ENCODE data around the gene TFG. TPM values are rescaled to one million over a fixed set of nuclear protein-coding genes. Genes with fewer than 3 reads are reported as not detected.

Gene TFG
- total and polyA plus RNA-seq, 9 of the 15 experiments (the other 6 are each of a cell fraction or from before 2014, with no cell fraction given), result 31.8 to 143 (median 57.8) TPM

- Histone ChIP-seq H3K4me2 (ENCODE audit: insufficient read depth, low read length) (no peak overlapping the region), H3K79me2 (ENCODE audit: control insufficient read depth, insufficient read depth, low read length) (peaks cover 41% of the 10 kb centered on the region), H3K27me3 (ENCODE audit: control insufficient read depth in 2 of 2, insufficient read depth in 2 of 2, low read length in 2 of 2) (no peaks in the 10 kb centered on the region), H3K9me3 (replicated peaks; ENCODE audit: control insufficient read depth, insufficient read depth, low read depth, low read length) (no peaks in the 10 kb centered on the region), H3K4me1 (replicated peaks in 1 of 2; ENCODE audit: control insufficient read depth in 2 of 2, insufficient read depth in 2 of 2, low read length in 2 of 2) (no peaks in the 10 kb centered on the region; a peak in 1 of 5 replicates), H3K36me3 (ENCODE audit: control insufficient read depth, insufficient read depth, low read length) (peaks cover 87% of the 10 kb centered on the region), H3K9ac (ENCODE audit: insufficient read depth in 1 of 2, low read depth in 2 of 2, low read length in 2 of 2) (no peak overlapping the region), H3K27ac (ENCODE audit: extremely low read depth, low read depth, low read length) (no peak overlapping the region), H3K9me1 (ENCODE audit: control insufficient read depth, insufficient read depth, low read length) (no peaks in the 10 kb centered on the region), H4K20me1 (replicated peaks; ENCODE audit: control insufficient read depth, insufficient read depth, low read length) (no peaks in the 10 kb centered on the region), H3K4me3 (no peak overlapping the region), H2AFZ (ENCODE audit: low read depth, low read length) (no peak overlapping the region)
- DNase-seq (ENCODE audit: extremely low read depth in 1 of 4, low spot score in 3 of 4) (no peak), ATAC-seq (no peak), FAIRE-seq (peak; percentile 19)
- WGBS (ENCODE audit: insufficient coverage, low coverage, missing lambda C conversion rate), result 98% methylated on average over 3 of the region's 3 CpGs
- BruUV-seq (replicated peaks), result no TSS peak
- in situ Hi-C loops (cut with MboI) (no loop called here), intact Hi-C loops (cut with micrococcal nuclease) (no loop called here)
- POLR2A ChIA-PET, result no interaction called here
- CTCF ChIA-PET (ENCODE audit: low intra/inter-chr PET ratio), result no interaction called here
- TF ChIP-seq ZNF75A (CRISPR knock-in tag; IDR thresholded peaks at IDR 0.05), result no peak
- TF ChIP-seq ZNF316 (IDR thresholded peaks at IDR 0.05), result peak; percentile 50; the same call in 1 of the 2 replicates
- TF ChIP-seq C11orf30 (IDR thresholded peaks at IDR 0.05; ENCODE audit: low read depth), result peak; percentile 44; the same call in 1 of the 2 replicates
Observed at GRCh38 chr3:100732435-100732834, 23.1 kb downstream of the TFG start.

- Histone ChIP-seq H3K9me3 (replicated peaks; ENCODE audit: control insufficient read depth, insufficient read depth, low read depth, low read length) (no peaks in the 10 kb centered on the region), H3K9ac (ENCODE audit: insufficient read depth in 1 of 2, low read depth in 2 of 2, low read length in 2 of 2) (no peak overlapping the region), H4K20me1 (replicated peaks; ENCODE audit: control insufficient read depth, insufficient read depth, low read length) (no peaks in the 10 kb centered on the region), H3K4me3 (no peak overlapping the region), H3K36me3 (ENCODE audit: control insufficient read depth, insufficient read depth, low read length) (peaks cover 95% of the 10 kb centered on the region), H3K27ac (ENCODE audit: extremely low read depth, low read depth, low read length) (no peak overlapping the region), H3K27me3 (ENCODE audit: control insufficient read depth in 2 of 2, insufficient read depth in 2 of 2, low read length in 2 of 2) (no peaks in the 10 kb centered on the region), H3K9me1 (ENCODE audit: control insufficient read depth, insufficient read depth, low read length) (no peaks in the 10 kb centered on the region), H3K4me2 (ENCODE audit: insufficient read depth, low read length) (no peak overlapping the region), H2AFZ (ENCODE audit: low read depth, low read length) (no peak overlapping the region), H3K4me1 (replicated peaks in 1 of 2; ENCODE audit: control insufficient read depth in 2 of 2, insufficient read depth in 2 of 2, low read length in 2 of 2) (peaks cover 0 to 5% of the 10 kb centered on the region in 2 experiments; a peak in 2 of 5 replicates), H3K79me2 (ENCODE audit: control insufficient read depth, insufficient read depth, low read length) (peaks cover 24% of the 10 kb centered on the region)
- DNase-seq (ENCODE audit: extremely low read depth in 1 of 4, low spot score in 3 of 4) (peak; percentile 13 to 19 (median 14)), FAIRE-seq (peak; percentile 46), ATAC-seq (peak; percentile 76)
- ChIA-PET POLR2A (interaction anchor here (3.2 kb wide), 1 partner anchor 11 kb away, joined by 12 read pairs; no protein-coding TSS in a partner anchor), CTCF (ENCODE audit: low intra/inter-chr PET ratio) (no interaction called here)
- in situ Hi-C loops (cut with MboI), result no loop called here
- intact Hi-C loops (cut with micrococcal nuclease), result loop anchor here (5.0 kb wide), 1 partner anchor 60 kb away; no protein-coding TSS in a partner anchor
- TF ChIP-seq ZNF717 (CRISPR knock-in tag; IDR thresholded peaks at IDR 0.05), result no peak
- TF ChIP-seq CTCF (IDR thresholded peaks at IDR 0.05 in 2 of 3, conservative IDR thresholded peaks at IDR 0.05 in 1 of 3; ENCODE audit: insufficient read depth in 2 of 3, low read depth in 1 of 3, low read length in 3 of 3), result peak in 2 of 3 experiments; percentile 32 to 36; a peak in 2 of 6 replicates
- peak; percentile 24 to 56; a peak in 3 of 4 replicates for TF ChIP-seq RAD21 (CRISPR knock-in tag; conservative IDR thresholded peaks at IDR 0.05 in 1 of 2, IDR thresholded peaks at IDR 0.05 in 1 of 2)
- WGBS (ENCODE audit: insufficient coverage, low coverage, missing lambda C conversion rate), result 31% methylated on average over 2 of the region's 2 CpGs
- BruUV-seq (replicated peaks), result no TSS peak
Observed at GRCh38 chr3:100737334-100737733, 28.0 kb downstream of the TFG start.
